Measurements from ENCODE around the gene SLAMF1.
"Not testable (repeated sequence)": the region's sequence is repeated elsewhere in the genome, so short reads cannot be mapped to it uniquely, and the experiment has no call there.

SLAMF1 gene

GRCh38 chr1:160563230-160563629 is 83.6 kb downstream of the SLAMF1 start:
- not testable (repeated sequence) for DNase-seq (ENCODE audit: low read depth, low spot score)

- DNase-seq (ENCODE audit: low read depth, low spot score): not testable (repeated sequence)
Observed at GRCh38 chr1:160562745-160563144, 84.1 kb downstream of the SLAMF1 start.

GRCh38 chr1:160560806-160561205 is 86.0 kb downstream of the SLAMF1 start:
- no peak for DNase-seq (ENCODE audit: low read depth, low spot score)

- DNase-seq (ENCODE audit: low read depth, low spot score): no peak
Observed at GRCh38 chr1:160560045-160560705, 86.7 kb downstream of the SLAMF1 start.

GRCh38 chr1:160559437-160559836 is 87.4 kb downstream of the SLAMF1 start:
- DNase-seq (ENCODE audit: low read depth, low spot score): not testable (repeated sequence)

GRCh38 chr1:160558660-160559380 is 88.0 kb downstream of the SLAMF1 start:
- no peak for DNase-seq (ENCODE audit: low read depth, low spot score)
